GM10248 (cell line): ENCODE measurements around the gene AMIGO2.
A peak's percentile ranks its signal among the peaks of the same experiment; 100 is the strongest.

Experiments used
- CTCF ChIA-PET: fragments of 300-600 bp; sonication (Branson Sonifier 250); formaldehyde crosslinking; extraction: SDS; loops from one replicate; lab custom pipeline; 2021; ENCODE audit warnings: antibody characterized with exemption; lab: Yijun Ruan, JAX
- POLR2A ChIA-PET: fragments of 350-650 bp; sonication (Branson Sonifier 250); formaldehyde crosslinking; extraction: SDS; loops from one replicate; lab custom pipeline; 2020; ENCODE audit warnings: antibody characterized with exemption; lab: Yijun Ruan, JAX
- DNase-seq: peaks from one replicate; pipeline ENCODE4 v3.0.0; 2012; ENCODE audit errors: extremely low spot score
- CTCF ChIP-seq: IDR thresholded peaks from 2 replicates; pipeline ENCODE4 v1.5.1; 2012; ENCODE audit warnings: mild to moderate bottlenecking, low read depth; ENCODE audit errors: extremely low read depth, missing control alignments, control extremely low read depth

The AMIGO2 gene

GRCh38 chr12:47079468-47079980 is at the start of gene AMIGO2, which contains the start of gene PCED1B:
Gene AMIGO2 (minus strand): TSS chr12:47079959. CDS start chr12:47079002, 957 bp downstream.
Gene PCED1B (plus strand): TSS chr12:47079621. CDS start chr12:47235064, 155,443 bp downstream.
- ChIA-PET CTCF (interaction anchor here (0.7 to 2.1 kb wide), 6 partner anchors 9 to 318 kb away, joined by 3 to 10 read pairs (median 4); no protein-coding TSS in a partner anchor), POLR2A (no interaction called here)
- DNase-seq, result peak; percentile 60
- peak; percentile 52 for TF ChIP-seq CTCF

- no peak for DNase-seq
- ChIA-PET POLR2A (no interaction called here), CTCF (no interaction called here)
- TF ChIP-seq CTCF, result no peak
Measured at GRCh38 chr12:47126246-47126645, 46.5 kb upstream of the AMIGO2 start.

- CTCF ChIA-PET, result no interaction called here
- no peak for DNase-seq
- no peak for TF ChIP-seq CTCF
- POLR2A ChIA-PET, result no interaction called here
Measured at GRCh38 chr12:47124451-47124850, 44.7 kb upstream of the AMIGO2 start.

- ChIA-PET POLR2A (no interaction called here), CTCF (no interaction called here)
- no peak for TF ChIP-seq CTCF
- no peak for DNase-seq
Measured at GRCh38 chr12:47123730-47124129, 44.0 kb upstream of the AMIGO2 start.

- no peak for DNase-seq
- POLR2A ChIA-PET, result no interaction called here
- TF ChIP-seq CTCF, result no peak
- CTCF ChIA-PET, result no interaction called here
Measured at GRCh38 chr12:47122602-47123001, 42.8 kb upstream of the AMIGO2 start.

- CTCF ChIA-PET, result no interaction called here
Measured at GRCh38 chr12:47121146-47121545, 41.4 kb upstream of the AMIGO2 start.

More at GRCh38 chr12:47121146-47121545, 41.4 kb upstream of the AMIGO2 start:
- no peak for TF ChIP-seq CTCF
- POLR2A ChIA-PET, result no interaction called here
- DNase-seq, result no peak
